Measurements from ENCODE around the gene PCMTD2. TPM values are rescaled to one million over a fixed set of nuclear protein-coding genes. Genes with fewer than 3 reads are reported as not detected.

The PCMTD2 gene
- total and polyA plus RNA-seq, 2 of the 13 experiments (the other 11 are each of a cell fraction or from before 2014, with no cell fraction given): 47.0 to 76.9 TPM

DNA sequence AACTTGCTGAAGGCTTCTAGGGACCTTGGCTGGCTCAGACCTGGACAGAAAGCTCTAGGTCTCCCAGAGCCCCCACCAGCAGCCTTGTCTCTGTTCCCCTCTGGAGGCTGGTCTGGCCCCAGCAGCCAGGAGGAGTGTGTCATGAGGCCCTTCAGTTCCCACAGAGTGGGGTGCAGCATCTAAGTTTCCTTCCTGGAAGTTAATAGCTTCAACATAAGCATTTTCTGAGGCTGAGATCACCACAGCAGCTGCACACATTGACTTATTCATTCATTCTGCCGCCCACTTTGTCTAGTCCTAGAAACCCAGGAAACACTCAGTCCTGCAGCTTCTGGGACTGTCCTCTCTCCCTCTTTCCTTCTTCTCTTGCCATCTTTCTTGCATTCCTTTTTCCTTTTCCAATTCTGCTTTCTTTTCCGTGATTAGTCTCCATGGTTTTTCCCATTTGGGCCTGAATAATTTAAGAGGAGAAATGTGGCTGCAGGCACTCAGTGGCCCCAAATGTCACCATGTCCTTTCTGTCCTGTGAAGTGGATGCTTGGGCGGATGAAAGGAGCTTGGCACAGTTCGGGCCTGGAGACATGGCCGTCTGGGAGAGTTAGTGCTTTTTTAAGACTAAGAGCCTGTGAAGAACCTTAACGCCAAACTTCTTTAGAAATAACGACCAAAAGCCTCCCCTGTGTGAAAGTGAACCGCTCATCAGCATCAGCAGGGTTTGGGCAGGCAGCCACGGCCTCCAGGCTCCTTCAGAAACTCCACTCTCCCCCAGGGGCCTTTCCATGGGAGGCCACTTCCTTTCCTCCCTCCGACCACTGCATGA, 31.0 kb upstream of the PCMTD2 start:
- Histone ChIP-seq H3K79me2 (ENCODE audit: insufficient read depth, low read length) (no peaks in the 10 kb centered on the region), H3K4me1 (ENCODE audit: insufficient read depth, low read length) (peaks cover 50% of the 10 kb centered on the region), H3K27ac (ENCODE audit: extremely low read length, insufficient read depth, low read length) (no peak overlapping the region), H3K9me3 (ENCODE audit: low read length) (no peaks in the 10 kb centered on the region), H4K20me1 (ENCODE audit: insufficient read depth, low read length) (no peaks in the 10 kb centered on the region), H3K9ac (ENCODE audit: insufficient read depth, low read depth, low read length) (no peak overlapping the region), H3K4me2 (ENCODE audit: low read depth, low read length) (no peak overlapping the region), H3K27me3 (ENCODE audit: control insufficient read depth in 1 of 2, insufficient read depth in 2 of 2, low read length in 2 of 2) (peaks cover 23 to 85% of the 10 kb centered on the region in 2 experiments), H3K36me3 (replicated peaks in 1 of 2; ENCODE audit: control insufficient read depth in 1 of 2, insufficient read depth in 2 of 2, low read length in 2 of 2) (no peaks in the 10 kb centered on the region), H2AFZ (ENCODE audit: low read length) (no peak overlapping the region), H3K4me3 (replicated peaks in 1 of 3; ENCODE audit: insufficient read depth in 1 of 3, low read depth in 2 of 3, low read length in 3 of 3) (no peak overlapping the region)
- FAIRE-seq (no peak), ATAC-seq (no peak), DNase-seq (ENCODE audit: low spot score) (no peak)
- intact Hi-C loops (cut with micrococcal nuclease; ENCODE audit: unreplicated experiment) (no loop called here), in situ Hi-C loops (cut with HindIII; ENCODE audit: extremely low pct_ligation_motif_present, low pct_unique_long_range_greater_than_20kb) (no loop called here)
- ChIA-PET POLR2A (interaction anchor here (5.1 kb wide), 1 partner anchor 30 kb away, joined by 47 read pairs; the partner anchor contains the start of gene PCMTD2), CTCF (ENCODE audit: low intra/inter-chr PET ratio, low total read pairs) (interaction anchor here (4.2 kb wide), 1 partner anchor 61 kb away, joined by 34 read pairs; no protein-coding TSS in a partner anchor)
- WGBS (ENCODE audit: low lambda C conversion rate): 59% methylated on average over 10 of the region's 10 CpGs
- TF ChIP-seq ZNF331 (CRISPR knock-in tag; IDR thresholded peaks at IDR 0.05): no peak
- TF ChIP-seq ZNF788 (CRISPR knock-in tag; IDR thresholded peaks at IDR 0.05; ENCODE audit: borderline replicate concordance): no peak
- TF ChIP-seq CHCHD3 (CRISPR knock-in tag; IDR thresholded peaks at IDR 0.05): no peak
- TF ChIP-seq GFI1 (CRISPR knock-in tag; IDR thresholded peaks at IDR 0.05; ENCODE audit: borderline replicate concordance): no peak
- no peak for TF ChIP-seq CHD4 (IDR thresholded peaks at IDR 0.05; ENCODE audit: borderline replicate concordance, low read length)
- no peak for TF ChIP-seq ZFX (CRISPR knock-in tag; IDR thresholded peaks at IDR 0.05; ENCODE audit: low read depth)
- TF ChIP-seq, protein P1, sequence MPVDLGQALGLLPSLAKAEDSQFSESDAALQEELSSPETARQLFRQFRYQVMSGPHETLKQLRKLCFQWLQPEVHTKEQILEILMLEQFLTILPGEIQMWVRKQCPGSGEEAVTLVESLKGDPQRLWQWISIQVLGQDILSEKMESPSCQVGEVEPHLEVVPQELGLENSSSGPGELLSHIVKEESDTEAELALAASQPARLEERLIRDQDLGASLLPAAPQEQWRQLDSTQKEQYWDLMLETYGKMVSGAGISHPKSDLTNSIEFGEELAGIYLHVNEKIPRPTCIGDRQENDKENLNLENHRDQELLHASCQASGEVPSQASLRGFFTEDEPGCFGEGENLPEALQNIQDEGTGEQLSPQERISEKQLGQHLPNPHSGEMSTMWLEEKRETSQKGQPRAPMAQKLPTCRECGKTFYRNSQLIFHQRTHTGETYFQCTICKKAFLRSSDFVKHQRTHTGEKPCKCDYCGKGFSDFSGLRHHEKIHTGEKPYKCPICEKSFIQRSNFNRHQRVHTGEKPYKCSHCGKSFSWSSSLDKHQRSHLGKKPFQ (CRISPR knock-in tag; IDR thresholded peaks at IDR 0.05; ENCODE audit: insufficient replicate concordance): no peak
- TF ChIP-seq MIXL1 (CRISPR knock-in tag; IDR thresholded peaks at IDR 0.05): no peak
- TF ChIP-seq, protein P2, sequence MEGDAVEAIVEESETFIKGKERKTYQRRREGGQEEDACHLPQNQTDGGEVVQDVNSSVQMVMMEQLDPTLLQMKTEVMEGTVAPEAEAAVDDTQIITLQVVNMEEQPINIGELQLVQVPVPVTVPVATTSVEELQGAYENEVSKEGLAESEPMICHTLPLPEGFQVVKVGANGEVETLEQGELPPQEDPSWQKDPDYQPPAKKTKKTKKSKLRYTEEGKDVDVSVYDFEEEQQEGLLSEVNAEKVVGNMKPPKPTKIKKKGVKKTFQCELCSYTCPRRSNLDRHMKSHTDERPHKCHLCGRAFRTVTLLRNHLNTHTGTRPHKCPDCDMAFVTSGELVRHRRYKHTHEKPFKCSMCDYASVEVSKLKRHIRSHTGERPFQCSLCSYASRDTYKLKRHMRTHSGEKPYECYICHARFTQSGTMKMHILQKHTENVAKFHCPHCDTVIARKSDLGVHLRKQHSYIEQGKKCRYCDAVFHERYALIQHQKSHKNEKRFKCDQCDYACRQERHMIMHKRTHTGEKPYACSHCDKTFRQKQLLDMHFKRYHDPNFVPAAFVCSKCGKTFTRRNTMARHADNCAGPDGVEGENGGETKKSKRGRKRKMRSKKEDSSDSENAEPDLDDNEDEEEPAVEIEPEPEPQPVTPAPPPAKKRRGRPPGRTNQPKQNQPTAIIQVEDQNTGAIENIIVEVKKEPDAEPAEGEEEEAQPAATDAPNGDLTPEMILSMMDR (CRISPR knock-in tag; IDR thresholded peaks at IDR 0.05): no peak
- TF ChIP-seq KAT2B (IDR thresholded peaks at IDR 0.05; ENCODE audit: borderline replicate concordance, low read depth, low read length): no peak
- BruUV-seq (replicated peaks): no TSS peak
